HG02938 (cell line): Measurements from ENCODE around the gene TRAPPC6A.
"Not testable (repeated sequence)": the region's sequence is repeated elsewhere in the genome, so short reads cannot be mapped to it uniquely, and the experiment has no call there.

Experiments
- ATAC-seq: cut with Tn5 transposase; IDR thresholded peaks from one replicate; pipeline ENCODE4 v1.9.1; 2021; ENCODE audit warnings: mild to moderate bottlenecking, moderate library complexity; ENCODE audit not compliant: unreplicated experiment

Gene TRAPPC6A

GRCh38 chr19:45133661-45134060 is 44.4 kb downstream of the TRAPPC6A start:
- no peak for ATAC-seq

DNA sequence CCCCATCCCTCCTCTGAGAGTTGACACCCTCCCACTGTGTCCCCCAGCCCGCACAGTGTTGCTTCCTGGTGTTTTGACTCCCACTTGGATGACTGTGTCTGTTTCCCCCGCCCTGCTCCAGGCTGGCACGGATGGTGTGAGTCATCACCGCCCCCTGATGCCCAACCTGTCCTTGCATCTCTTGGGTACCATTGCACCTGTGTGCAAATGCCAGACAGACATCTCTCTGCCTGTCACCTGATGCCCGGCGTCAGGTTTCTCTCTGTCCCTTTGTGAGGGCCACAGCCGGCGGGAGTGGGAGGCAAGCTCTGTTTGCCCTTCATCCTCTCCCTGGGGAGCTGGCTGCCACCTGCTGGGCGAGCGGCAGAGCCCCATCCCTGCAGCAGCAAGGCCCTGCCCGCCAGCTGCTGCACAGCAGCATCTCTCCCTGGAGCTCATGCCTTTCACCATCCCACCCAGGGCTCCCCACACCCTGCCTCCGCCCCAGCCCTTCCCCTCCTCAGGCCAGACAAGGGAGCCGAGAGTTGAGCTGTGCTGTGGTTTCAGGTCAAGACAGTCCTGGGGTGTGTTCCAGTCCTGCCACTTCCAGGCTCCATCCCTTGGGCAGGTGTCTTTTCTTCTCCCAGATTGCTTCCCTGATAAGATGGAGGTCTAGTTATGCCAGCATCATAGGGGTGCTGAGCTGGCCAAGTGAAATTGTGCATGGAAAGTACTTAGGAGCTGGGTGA is 47.0 kb downstream of the TRAPPC6A start:
- ATAC-seq, result no peak

DNA sequence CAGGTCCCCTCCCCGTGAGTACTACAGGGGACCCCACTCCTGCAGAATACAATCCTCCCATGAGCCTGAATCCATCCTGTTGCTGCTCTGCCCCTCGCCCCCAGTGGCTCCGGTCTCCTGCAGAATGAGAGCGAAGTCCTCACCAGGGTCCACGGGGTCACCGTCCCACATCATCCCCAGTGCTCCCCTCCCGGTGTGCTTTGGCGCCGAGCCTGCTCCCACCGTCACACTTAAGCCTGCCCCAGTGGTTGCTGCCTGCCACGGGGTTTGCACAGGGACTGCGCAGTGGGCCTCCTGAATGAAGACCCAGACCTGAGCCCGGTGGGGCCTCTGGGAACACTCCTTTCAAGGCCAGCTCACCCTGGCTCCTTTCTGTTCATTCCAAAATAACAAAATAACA is 47.8 kb downstream of the TRAPPC6A start:
- no peak for ATAC-seq

DNA sequence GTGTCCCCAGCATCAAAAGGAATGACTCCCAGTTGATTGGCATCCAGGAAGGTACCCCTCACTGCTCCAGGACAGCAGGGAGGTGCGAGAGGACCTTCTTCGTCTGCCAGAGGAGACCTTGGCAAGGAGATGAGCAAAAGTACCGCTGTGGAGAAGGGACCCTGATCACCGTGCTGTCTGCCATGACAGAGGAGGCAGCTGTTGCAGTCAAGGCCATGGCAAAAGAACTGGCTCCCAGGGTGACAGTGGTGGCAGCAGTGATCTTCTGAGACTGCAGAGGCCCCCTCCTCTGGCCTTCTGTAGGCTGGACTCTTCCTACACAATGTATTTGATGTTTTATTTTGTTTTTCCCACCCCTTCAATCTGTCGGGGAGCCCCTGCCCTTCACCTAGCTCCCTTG is 49.2 kb downstream of the TRAPPC6A start:
- no peak for ATAC-seq

DNA sequence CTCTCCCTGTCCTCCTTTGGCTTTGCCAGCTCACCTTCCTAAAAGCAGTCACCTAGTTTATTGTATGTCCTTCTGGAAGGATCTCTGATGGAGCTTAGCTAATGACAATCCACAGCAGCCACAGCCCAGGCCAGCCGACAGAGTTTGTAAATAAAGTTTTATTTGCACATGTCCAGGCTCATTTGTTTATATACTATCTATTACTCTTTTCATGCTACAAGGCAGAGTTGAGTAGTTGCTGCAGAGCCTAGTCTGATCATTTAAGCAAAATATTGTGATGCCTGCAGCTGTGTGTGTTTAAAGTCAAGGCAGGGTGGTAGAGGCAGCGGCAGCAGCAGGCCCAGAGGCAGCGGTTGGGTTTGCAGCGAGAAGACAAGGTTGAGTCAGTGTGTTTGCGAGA is 49.9 kb downstream of the TRAPPC6A start:
- ATAC-seq, result no peak

GRCh38 chr19:45126654-45127053 is 51.4 kb downstream of the TRAPPC6A start:
- ATAC-seq, result no peak

DNA sequence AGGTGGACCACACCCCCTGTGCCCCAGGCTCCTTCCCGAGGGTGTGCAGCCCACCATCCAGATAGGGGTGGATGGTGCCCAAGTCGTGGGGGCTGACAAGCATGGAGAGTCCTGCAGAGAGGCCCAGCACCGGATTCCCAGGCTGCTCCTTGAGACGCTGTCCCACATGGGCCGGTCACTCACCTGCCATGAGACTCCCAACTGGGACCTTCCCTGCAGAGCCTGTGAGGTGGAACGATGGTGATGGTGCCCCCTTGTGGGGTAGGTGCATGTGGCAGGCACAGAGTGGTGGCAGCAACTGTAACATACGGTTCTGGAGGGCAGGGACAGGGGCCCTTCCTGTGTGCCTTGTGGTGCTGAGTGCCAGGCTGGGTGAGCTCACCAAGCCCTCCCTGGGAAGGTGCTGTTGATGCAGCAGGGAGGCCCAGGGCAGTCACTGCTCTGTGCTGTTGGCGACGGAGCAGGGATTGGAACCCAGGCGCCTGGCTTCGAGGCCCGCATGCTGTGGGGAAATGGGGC is 52.0 kb downstream of the TRAPPC6A start:
- no peak for ATAC-seq

- no peak for ATAC-seq
Observed at GRCh38 chr19:45125360-45125759, 52.7 kb downstream of the TRAPPC6A start.

DNA sequence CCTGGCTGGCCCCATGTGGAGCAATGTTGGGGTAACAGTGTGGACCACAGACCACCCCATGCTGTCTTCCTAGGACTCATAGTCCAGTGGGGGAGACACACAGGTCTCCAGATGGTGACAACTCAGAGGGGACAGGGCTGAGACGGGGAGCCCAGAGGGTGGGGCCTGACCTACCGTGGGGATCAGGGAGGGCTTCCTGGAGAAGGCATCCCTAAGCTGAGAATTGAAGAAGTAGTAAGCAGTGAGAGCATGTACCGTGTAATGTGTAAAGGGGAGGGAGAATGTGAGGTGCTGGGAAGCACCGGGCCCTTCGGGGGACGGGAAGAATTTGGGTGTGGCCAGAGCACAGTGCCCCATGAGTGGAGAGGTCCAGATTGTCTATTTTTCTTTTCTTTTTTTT is 54.0 kb downstream of the TRAPPC6A start:
- no peak for ATAC-seq

GRCh38 chr19:45123440-45123850 is 54.6 kb downstream of the TRAPPC6A start:
- no peak for ATAC-seq

GRCh38 chr19:45122832-45123231 is 55.2 kb downstream of the TRAPPC6A start:
- no peak for ATAC-seq

GRCh38 chr19:45121827-45122345 is 56.2 kb downstream of the TRAPPC6A start:
- ATAC-seq, result no peak

GRCh38 chr19:45119582-45119981 is 58.5 kb downstream of the TRAPPC6A start:
- no peak for ATAC-seq

- ATAC-seq, result not testable (repeated sequence)
Observed at GRCh38 chr19:45118591-45119355, 59.3 kb downstream of the TRAPPC6A start.

DNA sequence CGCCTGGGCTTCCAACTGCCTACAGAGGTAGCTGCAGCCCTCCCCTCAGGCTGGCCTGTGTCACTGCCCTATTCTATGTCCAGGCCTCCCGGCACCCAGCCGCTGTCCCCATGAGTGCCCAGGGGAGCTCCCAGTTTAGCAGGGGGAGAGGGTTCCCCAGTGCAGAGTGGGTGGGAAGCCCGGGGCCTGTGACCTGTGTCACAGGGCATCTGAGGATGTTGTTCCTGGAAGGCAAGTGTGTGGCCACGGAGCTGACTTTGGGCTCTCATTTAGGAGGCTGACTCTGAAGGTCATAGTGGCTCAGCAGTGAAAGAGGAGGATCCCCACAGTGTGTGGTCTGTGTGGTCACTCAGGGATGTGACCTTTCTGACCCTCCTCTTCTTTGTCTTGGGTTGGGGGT is 59.9 kb downstream of the TRAPPC6A start:
- no peak for ATAC-seq

- no peak for ATAC-seq
Observed at GRCh38 chr19:45117671-45118070, 60.4 kb downstream of the TRAPPC6A start.

DNA sequence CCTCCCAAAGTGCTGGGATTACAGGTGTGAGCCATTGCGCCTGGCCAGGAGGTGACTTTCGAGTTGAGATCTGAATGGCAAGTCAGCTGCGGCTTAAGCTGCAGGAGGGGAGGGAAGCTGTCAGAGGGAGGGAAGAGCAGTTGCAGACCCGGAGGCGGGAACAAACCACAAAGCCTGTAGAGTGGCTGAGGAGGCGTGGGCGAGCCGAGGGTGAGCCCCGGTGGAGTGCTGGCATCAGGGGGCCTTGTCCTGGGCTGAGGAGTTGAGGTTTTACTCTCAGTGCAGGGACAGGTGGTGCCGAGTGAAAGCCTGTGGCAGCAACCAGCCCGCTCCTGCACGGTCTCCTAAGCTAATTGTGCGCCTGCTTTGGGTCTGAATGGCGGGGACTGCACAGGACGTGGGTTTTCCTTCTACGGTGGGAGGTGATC is 60.9 kb downstream of the TRAPPC6A start:
- ATAC-seq, result no peak

GRCh38 chr19:45115809-45116615 is 62.0 kb downstream of the TRAPPC6A start:
- no peak for ATAC-seq

GRCh38 chr19:45114116-45114515 is 63.9 kb downstream of the TRAPPC6A start:
- no peak for ATAC-seq

DNA sequence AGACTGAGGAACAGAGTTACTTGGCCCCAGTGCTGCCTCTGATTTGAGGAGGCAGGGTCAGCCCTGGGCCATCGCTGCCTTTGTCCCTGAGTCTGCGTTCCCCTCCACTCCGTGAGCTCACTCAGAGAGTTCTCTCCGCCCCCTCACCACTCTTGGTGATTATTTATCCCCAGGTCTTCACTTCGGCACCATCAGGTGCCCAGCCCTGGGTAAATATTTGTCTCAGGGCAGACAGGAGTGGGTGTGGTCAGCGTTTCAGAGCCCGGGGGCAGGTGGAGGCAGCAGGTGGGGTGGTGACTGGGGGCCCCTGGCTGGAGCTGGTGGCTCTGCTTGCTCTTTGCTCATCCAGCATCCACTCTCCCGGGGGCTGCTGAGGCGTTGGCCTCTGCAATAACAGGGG is 64.4 kb downstream of the TRAPPC6A start:
- ATAC-seq, result no peak
